ENCODE measurements around the gene SPNS3. TPM values are rescaled to one million over a fixed set of nuclear protein-coding genes. Genes with fewer than 3 reads are reported as not detected.

The SPNS3 gene
- total and polyA plus RNA-seq, 2 of the 4 experiments (the other 2 are of a cell fraction), result 0.18 TPM; not detected in 1

GRCh38 chr17:4505187-4505586 is 71.4 kb downstream of the SPNS3 start:
- Histone ChIP-seq H4K5ac (ENCODE audit: low read depth, low read length) (no peak overlapping the region), H4K8ac (ENCODE audit: low read depth in 2 of 2, low read length in 2 of 2) (no peak overlapping the region), H3K14ac (replicated peaks; ENCODE audit: low read depth, low read length) (no peak overlapping the region), H4K91ac (ENCODE audit: insufficient read depth, low read depth, low read length) (no peak overlapping the region), H2AFZ (replicated peaks; ENCODE audit: low read length, poor library complexity) (no peak overlapping the region), H2BK120ac (ENCODE audit: low read depth, low read length) (no peak overlapping the region), H3K56ac (ENCODE audit: extremely low read depth, insufficient read depth, low read length) (no peak overlapping the region), H3K27me3 (ENCODE audit: control insufficient read depth, insufficient read depth, low read length) (peaks cover 46% of the 10 kb centered on the region), H3K4me3 (ENCODE audit: insufficient read depth, low read depth, low read length) (no peak overlapping the region), H3K4me1 (ENCODE audit: control insufficient read depth, insufficient read depth, low read length) (no peaks in the 10 kb centered on the region), H3K9ac (ENCODE audit: low read depth, low read length) (no peak overlapping the region), H2BK15ac (ENCODE audit: low read depth, low read length) (no peak overlapping the region), H3K18ac (ENCODE audit: low read depth, low read length) (no peak overlapping the region), H2AK9ac (replicated peaks; ENCODE audit: low read depth, low read length, poor library complexity) (peak overlapping the region; percentile 28), H2BK5ac (ENCODE audit: low read depth, low read length, poor library complexity, severe bottlenecking) (no peak overlapping the region), H3K4me2 (ENCODE audit: low read depth, low read length) (no peak overlapping the region), H3K9me1 (ENCODE audit: insufficient read depth, low read length) (no peaks in the 10 kb centered on the region), H4K20me1 (ENCODE audit: insufficient read depth, low read length) (no peaks in the 10 kb centered on the region), H3K27ac (ENCODE audit: insufficient read depth, low read length) (no peak overlapping the region), H3K23ac (ENCODE audit: low read depth, low read length) (no peak overlapping the region), H3K9me3 (ENCODE audit: control insufficient read depth, insufficient read depth, low read length) (no peaks in the 10 kb centered on the region), H3K36me3 (ENCODE audit: control insufficient read depth, insufficient read depth, low read length) (no peaks in the 10 kb centered on the region), H3K79me1 (ENCODE audit: low read depth in 1 of 2, low read length in 2 of 2) (no peaks in the 10 kb centered on the region), H3K4ac (ENCODE audit: low read depth, low read length) (no peak overlapping the region), H2BK20ac (ENCODE audit: low read depth, low read length) (no peak overlapping the region), H2AK5ac (ENCODE audit: low read depth, low read length) (no peak overlapping the region)
- WGBS, 2 experiments (ENCODE audit: extremely low coverage in 2 of 2, insufficient read length in 1 of 2), result 100% methylated on average over 1 of the region's 5 CpGs; no CpG with 5 or more reads in 1 of the 2 experiments
- TF ChIP-seq FOS (IDR thresholded peaks at IDR 0.05; ENCODE audit: low read depth, low read length), result no peak
- TF ChIP-seq NFE2L2 (IDR thresholded peaks at IDR 0.05; ENCODE audit: low read depth, low read length), result no peak
- no peak for TF ChIP-seq BHLHE40 (IDR thresholded peaks at IDR 0.05; ENCODE audit: low read depth, low read length)
- TF ChIP-seq CHD1 (IDR thresholded peaks at IDR 0.05; ENCODE audit: low read depth, low read length), result no peak
- no peak for TF ChIP-seq SMC3 (IDR thresholded peaks at IDR 0.05; ENCODE audit: low read depth, low read length)
- TF ChIP-seq MAFK (IDR thresholded peaks at IDR 0.05; ENCODE audit: low read depth, low read length), result no peak
- no peak for TF ChIP-seq USF2 (IDR thresholded peaks at IDR 0.05; ENCODE audit: low read depth, low read length)
- TF ChIP-seq MXI1 (IDR thresholded peaks at IDR 0.05; ENCODE audit: borderline replicate concordance, low read depth, low read length), result no peak
- no peak for TF ChIP-seq RAD21 (IDR thresholded peaks at IDR 0.05; ENCODE audit: low read length)
- TF ChIP-seq RFX5 (IDR thresholded peaks at IDR 0.05; ENCODE audit: low read depth, low read length), result no peak
- TF ChIP-seq RCOR1 (IDR thresholded peaks at IDR 0.05; ENCODE audit: insufficient replicate concordance, low read length), result no peak
- no peak for TF ChIP-seq MAZ (IDR thresholded peaks at IDR 0.05; ENCODE audit: borderline replicate concordance, low read depth, low read length)
- intact Hi-C loops (cut with micrococcal nuclease), result no loop called here
- BruUV-seq (replicated peaks), result no TSS peak
- POLR2A ChIA-PET (ENCODE audit: unreplicated experiment), result no interaction called here
- dilution Hi-C loops (cut with HindIII; ENCODE audit: low sequenced_read_pairs, unreplicated experiment), result no loop called here
- ATAC-seq (ENCODE audit: low read depth) (no peak), DNase-seq (no peak)
- CTCF ChIA-PET, result no interaction called here
- in situ Hi-C loops (cut with MboI; ENCODE audit: low sequenced_read_pairs), result no loop called here

All from IMR-90 (cell line).